OCI-LY3 (cell line): ENCODE measurements around the gene TMCC3.

Experiments
- H2AFZ ChIP-seq: fragments of 200-600, 300-600 bp; shearing (Covaris generic); 2 replicates; pipeline ENCODE4 v1.6.0; 2014; ENCODE audit warnings: antibody characterized with exemption, low read depth, low read length
- H3K27ac ChIP-seq: fragments of 200-600, 300-600 bp; sonication (generic); 2 replicates; pipeline ENCODE4 v1.5.1; 2014; ENCODE audit warnings: mild to moderate bottlenecking, low read length, moderate library complexity, mixed read lengths
- H3K27me3 ChIP-seq: fragments of 200-600, 300-600 bp; sonication (generic); 2 replicates; pipeline ENCODE4 v1.6.1; 2014; ENCODE audit warnings: low read depth, low read length, mixed read lengths
- H3K36me3 ChIP-seq: fragments of 200-600, 300-600 bp; sonication (generic); replicated peaks from 2 replicates; pipeline ENCODE3; 2014; ENCODE audit warnings: low read depth, low read length, mixed read lengths
- H3K4me1 ChIP-seq: fragments of 300-600, 200-600 bp; sonication (generic); 2 replicates; pipeline ENCODE4 v1.6.1; 2014; ENCODE audit warnings: low read length, mixed read lengths
- H3K4me2 ChIP-seq: fragments of 200-600, 300-600 bp; sonication (generic); 2 replicates; pipeline ENCODE4 v1.6.1; 2014; ENCODE audit warnings: low read length, mixed read lengths
- H3K4me3 ChIP-seq: fragments of 300-600, 200-600 bp; sonication (generic); 2 replicates; pipeline ENCODE4 v1.5.1; 2014; ENCODE audit warnings: antibody characterized with exemption, mild to moderate bottlenecking, low read length, moderate library complexity
- H3K79me2 ChIP-seq: fragments of 300-600, 200-600 bp; shearing (Covaris generic); 2 replicates; pipeline ENCODE4 v1.6.1; 2014; ENCODE audit warnings: mild to moderate bottlenecking, low read length, mixed read lengths
- H3K9ac ChIP-seq: fragments of 300-600, 200-600 bp; shearing (Covaris generic); 2 replicates; pipeline ENCODE4 v1.6.0; 2014; ENCODE audit warnings: mild to moderate bottlenecking, low read length, moderate library complexity
- H3K9me3 ChIP-seq: fragments of 200-600, 300-600 bp; shearing (Covaris generic); 2 replicates; pipeline ENCODE4 v1.6.1; 2014; ENCODE audit warnings: low read length, mixed read lengths; ENCODE audit not compliant: insufficient read depth
- H4K20me1 ChIP-seq: fragments of 200-600, 300-600 bp; sonication (generic); 2 replicates; pipeline ENCODE4 v1.6.1; 2016; ENCODE audit warnings: low read length, mixed read lengths; ENCODE audit not compliant: insufficient read depth
- CTCF ChIP-seq: fragments of 200-600, 300-600 bp; sonication (generic); IDR thresholded peaks from 2 replicates; pipeline ENCODE4 v1.5.1; 2014; ENCODE audit warnings: antibody characterized with exemption, low read length, low read depth
- EZH2phosphoT487 ChIP-seq: fragments of 200-600 bp; shearing (Covaris generic); IDR thresholded peaks from 2 replicates; pipeline ENCODE4 v1.6.1; 2018; ENCODE audit warnings: antibody characterized with exemption, mixed run types, low read depth

TMCC3 gene

GRCh38 chr12:94575024-94575423 is 75.3 kb downstream of the TMCC3 start:
- Histone ChIP-seq H3K9ac (no peak overlapping the region), H3K4me1 (no peaks in the 10 kb centered on the region), H3K79me2 (no peaks in the 10 kb centered on the region), H3K27me3 (no peaks in the 10 kb centered on the region), H3K4me3 (no peak overlapping the region), H2AFZ (no peak overlapping the region), H4K20me1 (no peaks in the 10 kb centered on the region), H3K9me3 (no peaks in the 10 kb centered on the region), H3K36me3 (peaks cover 8% of the 10 kb centered on the region), H3K4me2 (no peak overlapping the region), H3K27ac (no peak overlapping the region)
- TF ChIP-seq CTCF (no peak), EZH2phosphoT487 (no peak)

GRCh38 chr12:94571556-94571955 is 78.8 kb downstream of the TMCC3 start:
- no peak for TF ChIP-seq EZH2phosphoT487
- TF ChIP-seq CTCF = no peak
- Histone ChIP-seq H3K79me2 (no peaks in the 10 kb centered on the region), H3K36me3 (peaks cover 8% of the 10 kb centered on the region), H3K4me2 (no peak overlapping the region), H3K27ac (no peak overlapping the region), H2AFZ (no peak overlapping the region), H3K9ac (no peak overlapping the region), H3K4me1 (peaks cover 14% of the 10 kb centered on the region), H3K4me3 (no peak overlapping the region), H3K9me3 (no peaks in the 10 kb centered on the region), H4K20me1 (no peaks in the 10 kb centered on the region), H3K27me3 (no peaks in the 10 kb centered on the region)

GRCh38 chr12:94570161-94570560 is 80.2 kb downstream of the TMCC3 start:
- Histone ChIP-seq H3K4me2 (no peak overlapping the region), H2AFZ (no peak overlapping the region), H3K27ac (no peak overlapping the region), H3K9ac (no peak overlapping the region), H3K27me3 (no peaks in the 10 kb centered on the region), H3K4me3 (no peak overlapping the region), H4K20me1 (no peaks in the 10 kb centered on the region), H3K9me3 (no peaks in the 10 kb centered on the region), H3K79me2 (no peaks in the 10 kb centered on the region), H3K4me1 (peaks cover 22% of the 10 kb centered on the region), H3K36me3 (peaks cover 8% of the 10 kb centered on the region)
- TF ChIP-seq EZH2phosphoT487 = no peak
- no peak for TF ChIP-seq CTCF

GRCh38 chr12:94567761-94568160 is 82.6 kb downstream of the TMCC3 start:
- Histone ChIP-seq H3K4me1 (peaks cover 36% of the 10 kb centered on the region), H3K36me3 (peaks cover 8% of the 10 kb centered on the region), H3K9ac (no peak overlapping the region), H3K4me3 (no peak overlapping the region), H3K27me3 (no peaks in the 10 kb centered on the region), H4K20me1 (no peaks in the 10 kb centered on the region), H3K4me2 (peak overlapping the region; percentile 5), H2AFZ (no peak overlapping the region), H3K27ac (no peak overlapping the region), H3K79me2 (no peaks in the 10 kb centered on the region), H3K9me3 (no peaks in the 10 kb centered on the region)
- TF ChIP-seq EZH2phosphoT487 (no peak), CTCF (no peak)
